K562 (cell line): Measurements from ENCODE around the gene UTS2R. TPM values are rescaled to one million over a fixed set of nuclear protein-coding genes. Genes with fewer than 3 reads are reported as not detected.

Experiments
- ATAC-seq: fragments of 200-7000 bp; cut with Tn5 transposase; 3 replicates; pipeline ENCODE4 v1.9.1; 2020; ENCODE audit warnings: moderate library complexity
- BruUV-seq: library from RNA; stranded (reverse); fragments of 400-500 nt; replicated peaks from 2 replicates; lab custom pipeline; 2021; lab: Mats Ljungman, UMichigan
- CTCF ChIA-PET: fragments of 300-600 bp; formaldehyde crosslinking; extraction: SDS; loops from one replicate; lab custom pipeline; 2021; ENCODE audit warnings: low intra/inter-chr PET ratio; lab: Yijun Ruan, JAX
- POLR2A ChIA-PET: fragments of 300-600, 350-650 bp; sonication (Branson Sonifier 250); formaldehyde crosslinking; extraction: SDS; loops from one replicate; lab custom pipeline; 2021; ENCODE audit warnings: antibody characterized with exemption, inconsistent platforms; lab: Yijun Ruan, JAX
- DNase-seq, 4 experiments: peaks; one replicate each; pipeline versions ENCODE4 v3.0.0 to v3.0.0-alpha.2; 2011 to 2018; ENCODE audit warnings: low spot score in 3 of 4, mixed read lengths in 3 of 4; ENCODE audit errors: extremely low read depth in 1 of 4
- FAIRE-seq: peaks from 2 replicates; lab custom pipeline; 2011; peaks lifted over from hg19 to GRCh38; lab: Jason Lieb, UNC
- H2AFZ ChIP-seq: 2 replicates; pipeline ENCODE4 v1.6.0; 2011; ENCODE audit warnings: low read depth, low read length, control low read depth, inconsistent platforms
- H3K27ac ChIP-seq: fragments of 200-600 bp; 3 replicates; pipeline ENCODE4 v1.8.0; 2011; ENCODE audit warnings: low read depth, mild to moderate bottlenecking, control low read depth, inconsistent platforms, low read length, moderate library complexity, mixed read lengths; ENCODE audit errors: extremely low read depth
- H3K27me3 ChIP-seq, 2 experiments: fragments of 300-600 bp in 1 of 2; 2 replicates in 1 of 2; 3 replicates in 1 of 2; pipeline versions ENCODE4 v1.6.0 to v1.8.0; 2011; ENCODE audit warnings: inconsistent platforms in 2 of 2, low read length in 2 of 2, mild to moderate bottlenecking in 1 of 2, mixed read lengths in 1 of 2, moderate library complexity in 1 of 2; ENCODE audit not compliant: control insufficient read depth in 2 of 2, insufficient read depth in 2 of 2
- H3K36me3 ChIP-seq: fragments of 300-600 bp; 3 replicates; pipeline ENCODE4 v1.8.0; 2011; ENCODE audit warnings: mild to moderate bottlenecking, low read length, inconsistent platforms; ENCODE audit not compliant: control insufficient read depth, insufficient read depth
- H3K4me1 ChIP-seq, 2 experiments: fragments of 200-600 bp in 1 of 2; replicated peaks in 1 of 2; 2 replicates in 1 of 2; 3 replicates in 1 of 2; pipeline versions ENCODE4 v1.5.1 to v1.8.0; 2011; ENCODE audit warnings: inconsistent platforms in 2 of 2, low read length in 2 of 2, mild to moderate bottlenecking in 1 of 2, mixed read lengths in 1 of 2, moderate library complexity in 1 of 2; ENCODE audit not compliant: control insufficient read depth in 2 of 2, insufficient read depth in 2 of 2
- H3K4me2 ChIP-seq: 2 replicates; pipeline ENCODE4 v1.6.1; 2011; ENCODE audit warnings: low read length, control low read depth, inconsistent platforms, mixed read lengths; ENCODE audit not compliant: insufficient read depth
- H3K4me3 ChIP-seq: fragments of 200-600 bp; sonication (generic), shearing (Covaris generic); 2 replicates; pipeline ENCODE4 v1.5.1; 2016; ENCODE audit warnings: control low read depth, inconsistent platforms
- H3K79me2 ChIP-seq: fragments of 200-600 bp; 3 replicates; pipeline ENCODE4 v1.8.0; 2011; ENCODE audit warnings: low read length, inconsistent platforms; ENCODE audit not compliant: control insufficient read depth, insufficient read depth
- H3K9ac ChIP-seq, 2 experiments: 2 replicates each; pipeline versions ENCODE4 v1.6.0 to v1.6.1; 2011; ENCODE audit warnings: low read depth in 2 of 2, low read length in 2 of 2, control low read depth in 1 of 2, inconsistent platforms in 1 of 2, mild to moderate bottlenecking in 1 of 2, mixed read lengths in 1 of 2; ENCODE audit not compliant: insufficient read depth in 1 of 2
- H3K9me1 ChIP-seq: one replicate; pipeline ENCODE4 v1.6.0; 2011; ENCODE audit warnings: inconsistent platforms, mild to moderate bottlenecking, low read length, moderate library complexity; ENCODE audit not compliant: control insufficient read depth, insufficient read depth
- H3K9me3 ChIP-seq: replicated peaks from 2 replicates; pipeline ENCODE4 v1.5.1; 2011; ENCODE audit warnings: low read depth, low read length, inconsistent platforms; ENCODE audit not compliant: control insufficient read depth, insufficient read depth
- H4K20me1 ChIP-seq: replicated peaks from 2 replicates; pipeline ENCODE4 v1.6.1; 2011; ENCODE audit warnings: low read length, inconsistent platforms, mixed read lengths; ENCODE audit not compliant: control insufficient read depth, insufficient read depth
- BHLHE40 ChIP-seq: IDR thresholded peaks from 2 replicates; pipeline ENCODE4 v1.6.1; 2011; ENCODE audit warnings: low read length, improper control_type of control experiment
- CBX2 ChIP-seq: fragments of 200-600 bp; sonication (generic); IDR thresholded peaks from one replicate; pipeline ENCODE4 v1.6.1; 2012; ENCODE audit warnings: mild to moderate bottlenecking, low read length, inconsistent platforms; ENCODE audit not compliant: insufficient read depth, poor library complexity, severe bottlenecking
- ESRRA ChIP-seq: fragments of 450-650 bp; IDR thresholded peaks from 2 replicates; pipeline ENCODE4 v1.6.1; 2014; ENCODE audit warnings: low read depth, mild to moderate bottlenecking, moderate library complexity, borderline replicate concordance
- ETV1 ChIP-seq: fragments of 450-650 bp; conservative IDR thresholded peaks from 2 replicates; pipeline ENCODE4 v1.6.1; 2016; ENCODE audit warnings: missing genetic modification characterization, control low read depth, low read depth, missing compliant biosample characterization
- HOXB6 ChIP-seq: fragments of 250-450 bp; sonication (Bioruptor Pico); IDR thresholded peaks from 2 replicates; pipeline ENCODE4 v1.5.1; 2022; ENCODE audit warnings: mild to moderate bottlenecking, borderline replicate concordance
- MCM3 ChIP-seq: fragments of 450-650 bp; IDR thresholded peaks from 2 replicates; pipeline ENCODE4 v1.6.1; 2016
- NUFIP1 ChIP-seq: fragments of 450-650 bp; IDR thresholded peaks from 2 replicates; pipeline ENCODE4 v1.6.1; 2018; ENCODE audit not compliant: partially characterized antibody
- POLR3A ChIP-seq: IDR thresholded peaks from 2 replicates; pipeline ENCODE4 v1.6.1; 2011; ENCODE audit warnings: borderline replicate concordance, mild to moderate bottlenecking, moderate library complexity; ENCODE audit not compliant: insufficient read length, insufficient read depth; ENCODE audit errors: extremely low read depth
- TGIF2 ChIP-seq: sonication (generic); formaldehyde crosslinking; IDR thresholded peaks from 2 replicates; pipeline ENCODE4 v1.8.1; 2022; ENCODE audit warnings: mild to moderate bottlenecking, missing genetic modification reagents, moderate library complexity
- WGBS: fragments of 100-300 bp; shearing (Covaris generic); methylation state at CpG from one replicate; pipeline ENCODE4 v1.1.6; 2016; ENCODE audit warnings: low coverage, mixed read lengths; ENCODE audit not compliant: insufficient coverage; ENCODE audit errors: missing lambda C conversion rate; 5-methylcytosine and 5-hydroxymethylcytosine counted together
- in situ Hi-C: fragments of 300-500 bp; cut with MboI; formaldehyde crosslinking; loops from 4 replicates; pipeline ENCODE4 v1.15.0; 2018; ENCODE audit warnings: inconsistent platforms, mixed read lengths
- intact Hi-C: fragments of 100-400 bp; cut with micrococcal nuclease; formaldehyde crosslinking; loops from 2 replicates; pipeline ENCODE4 v1.14.2; 2022
- polyA plus RNA-seq, 8 experiments: library from polyadenylated mRNA; depleted of rRNA in 4 of 8; stranded (reverse) in 5 of 8; unstranded in 3 of 8; fragments of >200 nt; fragmentation: Nextera tagmentation in 2 of 8; fragmentation: Illumina TruSeq in 1 of 8; extraction: Ambion mirVana in 2 of 8; extraction: Trizol in 1 of 8; gene quantifications; 2 replicates each; pipeline versions ENCODE4 v1.2.1 to v1.2.3, GENCODE V29; 2011 to 2014; ENCODE audit warnings: inconsistent platforms in 1 of 8, missing spikeins in 1 of 8
- total RNA-seq, 7 experiments: library from RNA; depleted of rRNA in 6 of 7; stranded (reverse); fragments of >200 nt in 6 of 7; fragmentation: Illumina TruSeq in 2 of 7; extraction: Trizol in 2 of 7; gene quantifications; 2 replicates each; pipeline versions ENCODE4 v1.2.1 to v1.2.3, GENCODE V29; 2011 to 2021; ENCODE audit warnings: low replicate concordance in 1 of 7
- TF ChIP-seq, protein P1 (sequence below): fragments of 200-800 bp; sonication (Bioruptor generic); IDR thresholded peaks from 2 replicates; pipeline ENCODE4 v1.6.1; 2017; ENCODE audit warnings: missing genetic modification characterization, missing compliant biosample characterization
- TF ChIP-seq, protein P2 (sequence below): fragments of 450-650 bp; IDR thresholded peaks from 2 replicates; pipeline ENCODE4 v1.6.1; 2016; ENCODE audit warnings: borderline replicate concordance
- TF ChIP-seq, protein P3 (sequence below): fragments of 250-450 bp; sonication (Bioruptor Pico); IDR thresholded peaks from 2 replicates; pipeline ENCODE4 v1.8.0; 2022; ENCODE audit warnings: inconsistent platforms, mild to moderate bottlenecking, moderate library complexity, borderline replicate concordance
- TF ChIP-seq, protein P4 (sequence below), 2 experiments: fragments of 200-800 bp in 1 of 2; sonication (Bioruptor generic) in 1 of 2; sonication (generic) in 1 of 2; formaldehyde crosslinking in 1 of 2; IDR thresholded peaks in 1 of 2; conservative IDR thresholded peaks in 1 of 2; 2 replicates each; pipeline versions ENCODE4 v1.5.0 to v1.6.1; 2016 to 2020; ENCODE audit warnings: missing compliant biosample characterization in 1 of 2, missing genetic modification characterization in 1 of 2, missing genetic modification reagents in 1 of 2

The UTS2R gene
- total and polyA plus RNA-seq, 9 of the 15 experiments (the other 6 are each of a cell fraction or from before 2014, with no cell fraction given) = 0.22 TPM; not detected in 8

DNA sequence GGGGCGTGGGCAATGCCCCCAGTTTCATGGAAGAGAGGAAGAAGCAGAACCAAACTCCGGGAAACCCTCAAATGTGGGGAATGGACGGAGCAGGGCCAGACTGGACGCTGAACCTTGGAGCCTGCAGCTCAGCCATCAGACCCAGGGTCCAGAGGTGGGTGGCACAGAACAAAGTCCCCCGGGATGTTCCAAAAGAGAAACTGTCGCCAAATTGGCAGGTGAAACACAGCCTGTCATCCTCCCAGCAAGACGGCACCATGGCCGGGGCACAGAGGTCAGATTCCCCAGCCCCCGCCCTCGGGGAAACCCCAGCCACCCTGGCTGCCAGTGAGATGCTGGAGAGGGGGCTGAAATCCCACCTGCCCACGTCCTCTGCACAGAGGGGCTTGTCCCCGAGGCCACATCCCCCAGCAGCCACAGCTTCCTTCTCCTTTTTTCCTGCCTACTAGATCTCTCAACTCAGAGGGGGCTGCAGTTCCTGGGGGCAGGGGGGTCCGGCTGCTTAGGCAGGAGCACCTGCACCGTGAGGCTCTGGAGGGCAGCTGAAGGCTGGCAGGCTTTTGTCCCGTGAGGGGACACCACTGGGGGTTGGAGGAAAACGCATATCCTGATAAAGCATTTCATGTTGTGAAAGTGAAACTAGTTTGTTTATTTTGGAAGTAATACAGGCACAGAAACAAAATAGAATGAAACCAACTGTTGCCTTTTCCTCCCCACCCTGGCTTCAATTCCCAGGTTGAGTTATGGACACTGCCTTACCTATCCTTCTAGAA is 36.8 kb upstream of the UTS2R start:
- Histone ChIP-seq H3K9me3 (no peaks in the 10 kb centered on the region; the same call in 1 of the 2 replicates), H3K79me2 (peaks cover 11% of the 10 kb centered on the region; the same call in 2 of the 3 replicates), H3K4me1 (peaks cover 49 to 95% of the 10 kb centered on the region in 2 experiments), H3K9ac (peak overlapping the region; percentile 35 to 88), H3K4me3 (no peak overlapping the region), H3K9me1 (no peaks in the 10 kb centered on the region), H3K27me3 (no peaks in the 10 kb centered on the region), H3K27ac (peak overlapping the region; percentile 67), H4K20me1 (no peaks in the 10 kb centered on the region), H2AFZ (peak overlapping the region; percentile 76), H3K36me3 (no peaks in the 10 kb centered on the region), H3K4me2 (peak overlapping the region; percentile 71)
- in situ Hi-C loops = no loop called here
- ATAC-seq (no peak), FAIRE-seq (peak; percentile 32), DNase-seq (no peak)
- intact Hi-C loops = loop anchor here (5.0 kb wide), 2 partner anchors 43 to 98 kb away; no protein-coding TSS in a partner anchor
- CTCF ChIA-PET = no interaction called here
- 58% methylated on average over 15 of the region's 16 CpGs for WGBS
- no TSS peak for BruUV-seq
- POLR2A ChIA-PET = interaction anchor here (0.6 to 1.6 kb wide), 3 partner anchors 9 to 374 kb away, joined by 3 to 5 read pairs (median 4); partner anchors contain the start of gene NOTUM
- TF ChIP-seq CBX2 (no peak), NUFIP1 (no peak), ESRRA (0 out of 2 replicates have a peak, but pooled peaks have one; percentile 18), POLR3A (no peak), HOXB6 (CRISPR knock-in tag) (no peak), MCM3 (no peak), BHLHE40 (peak; percentile 73), ETV1 (0 out of 2 replicates have a peak, but pooled peaks have one; percentile 22), TGIF2 (no peak)
- TF ChIP-seq, protein P1, sequence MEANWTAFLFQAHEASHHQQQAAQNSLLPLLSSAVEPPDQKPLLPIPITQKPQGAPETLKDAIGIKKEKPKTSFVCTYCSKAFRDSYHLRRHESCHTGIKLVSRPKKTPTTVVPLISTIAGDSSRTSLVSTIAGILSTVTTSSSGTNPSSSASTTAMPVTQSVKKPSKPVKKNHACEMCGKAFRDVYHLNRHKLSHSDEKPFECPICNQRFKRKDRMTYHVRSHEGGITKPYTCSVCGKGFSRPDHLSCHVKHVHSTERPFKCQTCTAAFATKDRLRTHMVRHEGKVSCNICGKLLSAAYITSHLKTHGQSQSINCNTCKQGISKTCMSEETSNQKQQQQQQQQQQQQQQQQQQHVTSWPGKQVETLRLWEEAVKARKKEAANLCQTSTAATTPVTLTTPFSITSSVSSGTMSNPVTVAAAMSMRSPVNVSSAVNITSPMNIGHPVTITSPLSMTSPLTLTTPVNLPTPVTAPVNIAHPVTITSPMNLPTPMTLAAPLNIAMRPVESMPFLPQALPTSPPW (CRISPR knock-in tag) = no peak; the same call in 1 of the 2 replicates
- TF ChIP-seq, protein P2, sequence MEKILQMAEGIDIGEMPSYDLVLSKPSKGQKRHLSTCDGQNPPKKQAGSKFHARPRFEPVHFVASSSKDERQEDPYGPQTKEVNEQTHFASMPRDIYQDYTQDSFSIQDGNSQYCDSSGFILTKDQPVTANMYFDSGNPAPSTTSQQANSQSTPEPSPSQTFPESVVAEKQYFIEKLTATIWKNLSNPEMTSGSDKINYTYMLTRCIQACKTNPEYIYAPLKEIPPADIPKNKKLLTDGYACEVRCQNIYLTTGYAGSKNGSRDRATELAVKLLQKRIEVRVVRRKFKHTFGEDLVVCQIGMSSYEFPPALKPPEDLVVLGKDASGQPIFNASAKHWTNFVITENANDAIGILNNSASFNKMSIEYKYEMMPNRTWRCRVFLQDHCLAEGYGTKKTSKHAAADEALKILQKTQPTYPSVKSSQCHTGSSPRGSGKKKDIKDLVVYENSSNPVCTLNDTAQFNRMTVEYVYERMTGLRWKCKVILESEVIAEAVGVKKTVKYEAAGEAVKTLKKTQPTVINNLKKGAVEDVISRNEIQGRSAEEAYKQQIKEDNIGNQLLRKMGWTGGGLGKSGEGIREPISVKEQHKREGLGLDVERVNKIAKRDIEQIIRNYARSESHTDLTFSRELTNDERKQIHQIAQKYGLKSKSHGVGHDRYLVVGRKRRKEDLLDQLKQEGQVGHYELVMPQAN = no peak
- TF ChIP-seq, protein P3, sequence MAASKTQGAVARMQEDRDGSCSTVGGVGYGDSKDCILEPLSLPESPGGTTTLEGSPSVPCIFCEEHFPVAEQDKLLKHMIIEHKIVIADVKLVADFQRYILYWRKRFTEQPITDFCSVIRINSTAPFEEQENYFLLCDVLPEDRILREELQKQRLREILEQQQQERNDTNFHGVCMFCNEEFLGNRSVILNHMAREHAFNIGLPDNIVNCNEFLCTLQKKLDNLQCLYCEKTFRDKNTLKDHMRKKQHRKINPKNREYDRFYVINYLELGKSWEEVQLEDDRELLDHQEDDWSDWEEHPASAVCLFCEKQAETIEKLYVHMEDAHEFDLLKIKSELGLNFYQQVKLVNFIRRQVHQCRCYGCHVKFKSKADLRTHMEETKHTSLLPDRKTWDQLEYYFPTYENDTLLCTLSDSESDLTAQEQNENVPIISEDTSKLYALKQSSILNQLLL = no peak
- TF ChIP-seq, protein P4, sequence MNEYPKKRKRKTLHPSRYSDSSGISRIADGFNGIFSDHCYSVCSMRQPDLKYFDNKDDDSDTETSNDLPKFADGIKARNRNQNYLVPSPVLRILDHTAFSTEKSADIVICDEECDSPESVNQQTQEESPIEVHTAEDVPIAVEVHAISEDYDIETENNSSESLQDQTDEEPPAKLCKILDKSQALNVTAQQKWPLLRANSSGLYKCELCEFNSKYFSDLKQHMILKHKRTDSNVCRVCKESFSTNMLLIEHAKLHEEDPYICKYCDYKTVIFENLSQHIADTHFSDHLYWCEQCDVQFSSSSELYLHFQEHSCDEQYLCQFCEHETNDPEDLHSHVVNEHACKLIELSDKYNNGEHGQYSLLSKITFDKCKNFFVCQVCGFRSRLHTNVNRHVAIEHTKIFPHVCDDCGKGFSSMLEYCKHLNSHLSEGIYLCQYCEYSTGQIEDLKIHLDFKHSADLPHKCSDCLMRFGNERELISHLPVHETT (CRISPR knock-in tag; conservative IDR thresholded peaks at IDR 0.05 in 1 of 2, IDR thresholded peaks at IDR 0.05 in 1 of 2) = no peak
